ENCODE results near the gene NAPA. TPM values are rescaled to one million over a fixed set of nuclear protein-coding genes. Genes with fewer than 3 reads are reported as not detected.

Gene NAPA
- total RNA-seq, 4 donors from 2014 or later, result 94.8 to 138 (median 114) TPM

DNA sequence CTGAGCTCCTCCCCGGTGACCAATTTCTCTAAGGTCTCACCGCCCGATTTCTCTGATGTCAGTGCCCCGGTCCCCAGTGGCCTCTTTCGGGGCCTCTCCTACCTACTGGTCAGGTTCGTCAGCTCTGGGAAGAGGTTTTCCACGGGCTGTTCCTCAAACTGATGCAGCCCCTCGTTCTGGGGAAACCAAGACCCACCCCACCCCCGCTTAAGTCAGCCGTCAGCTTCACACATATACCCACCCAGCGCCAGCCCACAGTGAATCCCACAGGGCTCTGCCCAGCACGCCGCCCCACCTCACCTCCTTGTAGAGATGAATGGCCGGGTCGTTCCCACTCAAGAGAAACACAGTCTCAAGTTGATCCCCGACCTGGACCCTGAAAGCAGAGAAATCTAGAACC, 34.2 kb downstream of the NAPA start:
- Histone ChIP-seq H3K27me3 (no peaks in the 10 kb centered on the region), H3K36me3 (no peaks in the 10 kb centered on the region), H3K27ac (no peak overlapping the region), H3K4me1 (peaks cover 0 to 14% (median 11%) of the 10 kb centered on the region in 4 donors), H3K9me3 (no peaks in the 10 kb centered on the region), H3K4me3 (no peak overlapping the region)
- WGBS, 2 donors (ENCODE audit: low coverage in 1 of 2), result 86% methylated on average over 16 of the region's 16 CpGs; no CpG with 5 or more reads in 1 of the 2 donors
- intact Hi-C loops (cut with DNase I; ENCODE audit: low total_unique reads), result no loop called here
- TF ChIP-seq, protein P1, sequence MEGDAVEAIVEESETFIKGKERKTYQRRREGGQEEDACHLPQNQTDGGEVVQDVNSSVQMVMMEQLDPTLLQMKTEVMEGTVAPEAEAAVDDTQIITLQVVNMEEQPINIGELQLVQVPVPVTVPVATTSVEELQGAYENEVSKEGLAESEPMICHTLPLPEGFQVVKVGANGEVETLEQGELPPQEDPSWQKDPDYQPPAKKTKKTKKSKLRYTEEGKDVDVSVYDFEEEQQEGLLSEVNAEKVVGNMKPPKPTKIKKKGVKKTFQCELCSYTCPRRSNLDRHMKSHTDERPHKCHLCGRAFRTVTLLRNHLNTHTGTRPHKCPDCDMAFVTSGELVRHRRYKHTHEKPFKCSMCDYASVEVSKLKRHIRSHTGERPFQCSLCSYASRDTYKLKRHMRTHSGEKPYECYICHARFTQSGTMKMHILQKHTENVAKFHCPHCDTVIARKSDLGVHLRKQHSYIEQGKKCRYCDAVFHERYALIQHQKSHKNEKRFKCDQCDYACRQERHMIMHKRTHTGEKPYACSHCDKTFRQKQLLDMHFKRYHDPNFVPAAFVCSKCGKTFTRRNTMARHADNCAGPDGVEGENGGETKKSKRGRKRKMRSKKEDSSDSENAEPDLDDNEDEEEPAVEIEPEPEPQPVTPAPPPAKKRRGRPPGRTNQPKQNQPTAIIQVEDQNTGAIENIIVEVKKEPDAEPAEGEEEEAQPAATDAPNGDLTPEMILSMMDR (IDR thresholded peaks at IDR 0.05), result no peak
- no peak for TF ChIP-seq EP300 (IDR thresholded peaks at IDR 0.05; ENCODE audit: low read depth)
- TF ChIP-seq POLR2A (IDR thresholded peaks at IDR 0.05), result no peak
- no peak for TF ChIP-seq POLR2AphosphoS5 (IDR thresholded peaks at IDR 0.05)
- in situ Hi-C loops (cut with MboI; ENCODE audit: low pct_ligation_motif_present in 1 of 4, low pct_unique_long_range_greater_than_20kb in 1 of 4, low sequenced_read_pairs in 3 of 4), result no loop called here
- DNase-seq, result no peak

GRCh38 chr19:47479701-47480503, 35.0 kb downstream of the NAPA start:
- Histone ChIP-seq H3K4me1 (peaks cover 0 to 12% (median 8%) of the 10 kb centered on the region in 4 donors), H3K27me3 (no peaks in the 10 kb centered on the region), H3K4me3 (no peak overlapping the region), H3K27ac (no peak overlapping the region), H3K9me3 (no peaks in the 10 kb centered on the region), H3K36me3 (no peaks in the 10 kb centered on the region)
- intact Hi-C loops (cut with DNase I; ENCODE audit: low total_unique reads) (no loop called here), in situ Hi-C loops (cut with MboI; ENCODE audit: low pct_ligation_motif_present in 1 of 4, low pct_unique_long_range_greater_than_20kb in 1 of 4, low sequenced_read_pairs in 3 of 4) (no loop called here)
- no peak for DNase-seq
- TF ChIP-seq POLR2AphosphoS5 (IDR thresholded peaks at IDR 0.05), result no peak
- TF ChIP-seq EP300 (IDR thresholded peaks at IDR 0.05; ENCODE audit: low read depth), result no peak
- no peak for TF ChIP-seq POLR2A (IDR thresholded peaks at IDR 0.05)
- TF ChIP-seq, protein P1 (IDR thresholded peaks at IDR 0.05), result no peak
- WGBS, 2 donors (ENCODE audit: low coverage in 1 of 2), result 44% methylated on average over 24 of the region's 39 CpGs; no CpG with 5 or more reads in 1 of the 2 donors

- TF ChIP-seq EP300 (IDR thresholded peaks at IDR 0.05; ENCODE audit: low read depth), result no peak
- no peak for DNase-seq
- intact Hi-C loops (cut with DNase I; ENCODE audit: low total_unique reads), result no loop called here
- in situ Hi-C loops (cut with MboI; ENCODE audit: low pct_ligation_motif_present in 1 of 4, low pct_unique_long_range_greater_than_20kb in 1 of 4, low sequenced_read_pairs in 3 of 4), result no loop called here
- Histone ChIP-seq H3K36me3 (no peaks in the 10 kb centered on the region), H3K9me3 (no peaks in the 10 kb centered on the region), H3K4me1 (peaks cover 0 to 10% (median 5%) of the 10 kb centered on the region in 4 donors), H3K4me3 (no peak overlapping the region), H3K27ac (no peak overlapping the region), H3K27me3 (peaks cover 16% of the 10 kb centered on the region)
- 89 to 100% methylated on average over 1 to 17 of the region's 17 CpGs for WGBS, 2 donors (ENCODE audit: low coverage in 1 of 2)
These were observed 38.4 kb downstream of the NAPA start for GRCh38 chr19:47476438-47476972.

DNA sequence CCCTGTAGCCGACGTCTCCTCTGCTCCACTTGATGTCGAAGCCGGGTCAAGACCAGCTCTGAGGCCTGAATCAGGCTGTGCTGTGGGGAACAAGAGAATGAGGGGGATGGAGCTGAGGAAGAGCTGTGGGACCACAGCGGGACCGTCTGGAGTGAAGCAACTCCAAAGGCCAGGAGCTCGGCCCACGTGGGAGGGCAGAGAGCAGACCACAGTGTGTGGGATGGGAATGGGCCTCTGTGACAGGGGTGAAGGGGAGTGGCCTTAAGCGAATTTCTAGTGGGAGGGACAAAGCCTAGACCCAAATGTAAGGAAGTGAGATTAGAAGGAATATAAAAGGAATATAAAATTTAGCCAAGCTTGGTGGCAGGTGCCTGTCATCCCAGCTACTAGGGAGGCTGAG, 39.4 kb downstream of the NAPA start:
- no peaks in the 10 kb centered on the region for H3K9me3 ChIP-seq
- intact Hi-C loops (cut with DNase I; ENCODE audit: low total_unique reads), result no loop called here
- WGBS, 2 donors (ENCODE audit: low coverage in 1 of 2), result 78 to 83% methylated on average over 3 to 9 of the region's 9 CpGs
- no peak for DNase-seq
- no peak for TF ChIP-seq EP300 (IDR thresholded peaks at IDR 0.05; ENCODE audit: low read depth)
- TF ChIP-seq, protein P1 (IDR thresholded peaks at IDR 0.05), result no peak
- no peak for TF ChIP-seq POLR2AphosphoS5 (IDR thresholded peaks at IDR 0.05)
- no peak for TF ChIP-seq POLR2A (IDR thresholded peaks at IDR 0.05)
- peaks cover 27% of the 10 kb centered on the region for H3K27me3 ChIP-seq
- H3K36me3 ChIP-seq, result no peaks in the 10 kb centered on the region
- H3K4me1 ChIP-seq, result peaks cover 0 to 16% (median 5%) of the 10 kb centered on the region in 4 donors
- H3K27ac ChIP-seq, result no peak overlapping the region
- in situ Hi-C loops (cut with MboI; ENCODE audit: low pct_ligation_motif_present in 1 of 4, low pct_unique_long_range_greater_than_20kb in 1 of 4, low sequenced_read_pairs in 3 of 4), result no loop called here
- H3K4me3 ChIP-seq, result no peak overlapping the region
